ENCODE results near the gene CKAP2. TPM values are rescaled to one million over a fixed set of nuclear protein-coding genes. Genes with fewer than 3 reads are reported as not detected.
A peak's percentile ranks its signal among the peaks of the same experiment; 100 is the strongest.
"Not testable (repeated sequence)": the region's sequence is repeated elsewhere in the genome, so short reads cannot be mapped to it uniquely, and the experiment has no call there.

CKAP2 gene
- total RNA-seq, 1 experiment from 2014 or later = 71.8 TPM

DNA sequence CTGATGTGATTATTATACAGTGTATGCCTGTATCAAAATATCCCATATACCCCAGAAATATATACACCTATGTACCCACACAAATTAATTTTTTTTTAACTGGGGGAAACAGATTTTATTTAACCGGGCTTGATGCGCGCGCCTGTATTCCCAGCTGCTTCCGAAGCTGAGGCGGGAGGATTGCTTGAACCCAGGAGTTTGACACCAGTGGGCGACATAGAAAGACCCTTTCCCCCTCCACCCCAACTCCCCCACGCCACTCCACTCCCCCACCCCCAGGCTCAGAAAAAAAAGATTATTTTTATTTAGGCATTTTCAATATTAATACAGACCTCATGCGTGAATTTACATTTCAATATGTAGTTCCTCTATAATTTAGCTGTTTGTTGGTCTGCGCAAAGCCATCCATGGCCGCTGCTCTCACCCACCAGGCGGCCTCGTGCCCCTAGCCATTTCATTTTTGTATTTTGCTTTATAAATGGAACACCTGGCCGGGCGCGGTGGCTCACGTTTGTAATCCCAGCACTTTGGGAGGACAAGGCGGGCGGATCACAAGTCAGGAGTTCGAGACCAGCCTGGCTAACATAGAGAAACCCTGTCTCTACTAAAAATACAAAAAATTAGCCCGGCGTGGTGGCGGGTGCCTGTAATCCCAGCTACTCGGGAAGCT lies 4.0 kb upstream of the CKAP2 start:
- no peak for DNase-seq (ENCODE audit: low spot score)

GRCh38 chr13:52452470-52452869 lies 2.8 kb upstream of the CKAP2 start:
- DNase-seq (ENCODE audit: low spot score) = no peak

DNA sequence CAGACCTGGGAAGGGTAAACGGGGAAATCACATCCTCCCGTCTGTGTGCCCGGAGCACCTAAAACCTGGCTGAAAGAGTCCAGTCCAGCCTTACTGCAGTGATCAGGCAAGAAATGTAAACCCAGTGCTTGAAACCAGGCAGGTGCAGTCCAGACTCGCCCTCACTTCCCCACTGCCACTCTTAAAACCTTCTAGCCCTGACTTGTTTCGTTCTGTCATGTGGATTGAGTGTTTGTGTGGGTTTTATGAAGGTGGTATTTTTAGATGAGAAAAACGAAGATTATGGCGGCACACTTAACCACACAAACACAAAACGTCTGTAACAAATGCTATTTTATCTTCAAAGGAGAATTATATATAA lies 839 bp upstream of the CKAP2 start:
- peak; percentile 47 for DNase-seq (ENCODE audit: low spot score)

GRCh38 chr13:52455677-52456041 lies 381 bp downstream of the CKAP2 start:
- peak; percentile 46 for DNase-seq (ENCODE audit: low spot score)

DNA sequence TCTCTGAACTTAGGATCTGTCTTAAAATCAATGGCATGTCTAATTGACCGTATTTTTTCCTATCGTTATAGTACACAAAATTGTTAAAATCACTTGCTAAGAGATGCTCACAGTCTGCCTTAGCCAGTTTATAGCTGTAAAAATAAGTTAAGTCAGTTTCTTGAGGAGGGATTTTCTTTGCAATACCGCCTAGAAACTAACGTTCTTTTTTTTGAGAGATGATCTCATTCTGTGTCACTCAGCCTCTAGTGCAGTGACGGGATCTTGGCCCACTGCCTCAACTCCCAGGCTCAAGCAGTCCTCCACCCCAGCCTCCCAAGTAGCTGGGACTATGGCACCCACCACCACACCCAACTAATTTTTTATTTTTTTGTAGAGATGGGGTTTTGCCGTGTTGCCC lies 4.4 kb downstream of the CKAP2 start:
- DNase-seq (ENCODE audit: low spot score) = peak; percentile 66

DNA sequence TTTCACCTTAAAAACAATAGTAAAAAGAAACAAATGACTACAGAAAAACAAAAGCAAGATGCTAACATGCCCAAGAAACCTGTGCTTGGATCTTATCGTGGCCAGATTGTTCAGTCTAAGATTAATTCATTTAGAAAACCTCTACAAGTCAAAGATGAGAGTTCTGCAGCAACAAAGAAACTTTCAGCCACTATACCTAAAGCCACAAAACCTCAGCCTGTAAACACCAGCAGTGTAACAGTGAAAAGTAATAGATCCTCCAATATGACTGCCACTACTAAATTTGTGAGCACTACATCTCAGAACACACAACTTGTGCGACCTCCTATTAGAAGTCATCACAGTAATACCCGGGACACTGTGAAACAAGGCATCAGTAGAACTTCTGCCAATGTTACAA lies 6.0 kb downstream of the CKAP2 start:
- no peak for DNase-seq (ENCODE audit: low spot score)

- no peak for DNase-seq (ENCODE audit: low spot score)
These were observed 8.2 kb downstream of the CKAP2 start for GRCh38 chr13:52463526-52463925.

- not testable (repeated sequence) for DNase-seq (ENCODE audit: low spot score)
These were observed 13.2 kb downstream of the CKAP2 start for GRCh38 chr13:52468487-52468886.

GRCh38 chr13:52480677-52481428 lies 25.6 kb downstream of the CKAP2 start:
- DNase-seq (ENCODE audit: low spot score) = peak; percentile 8

GRCh38 chr13:52487078-52487477 lies 31.8 kb downstream of the CKAP2 start:
- DNase-seq (ENCODE audit: low spot score) = not testable (repeated sequence)

DNA sequence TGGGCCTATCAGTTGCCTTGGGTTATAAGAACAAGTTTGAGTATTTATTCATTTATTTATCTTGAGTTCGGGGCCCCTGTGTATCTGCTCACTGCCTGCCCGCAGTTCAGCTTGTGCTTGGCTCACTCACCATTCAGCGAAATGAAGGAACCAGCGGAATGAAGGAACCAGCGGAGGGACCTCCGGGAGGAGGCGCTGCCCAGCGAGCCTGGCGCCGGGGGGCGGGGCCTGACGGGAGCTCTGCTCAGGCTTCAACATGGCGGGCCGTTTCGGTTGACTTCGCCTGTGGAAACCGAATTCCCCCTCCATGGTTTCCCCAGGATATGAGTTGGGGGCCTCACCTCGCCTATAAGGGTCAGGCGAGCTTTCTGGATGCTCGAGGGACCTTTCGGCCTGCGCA lies 33.5 kb downstream of the CKAP2 start:
- not testable (repeated sequence) for DNase-seq (ENCODE audit: low spot score)

- DNase-seq (ENCODE audit: low spot score) = not testable (repeated sequence)
These were observed 35.7 kb downstream of the CKAP2 start for GRCh38 chr13:52491015-52491414.

DNA sequence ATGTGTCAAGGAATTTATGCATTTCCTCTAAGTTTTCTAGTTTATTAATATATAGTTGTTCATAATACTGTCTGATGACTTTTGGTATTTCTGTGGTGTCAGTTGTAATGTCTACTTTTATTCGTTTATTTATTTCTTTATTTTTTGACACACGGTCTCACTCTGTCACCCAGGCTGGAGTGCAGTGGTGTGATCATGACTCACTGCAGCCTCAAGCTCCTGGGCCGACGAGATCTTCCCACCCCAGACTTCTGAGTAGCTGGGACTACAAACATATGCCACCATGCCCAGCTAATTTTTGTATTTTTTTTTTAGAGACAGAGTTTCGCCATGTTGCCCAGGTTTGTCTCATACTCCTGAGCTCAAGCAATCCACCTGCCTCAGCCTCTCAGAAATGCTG lies 39.0 kb downstream of the CKAP2 start:
- DNase-seq (ENCODE audit: low spot score) = peak; percentile 2

DNA sequence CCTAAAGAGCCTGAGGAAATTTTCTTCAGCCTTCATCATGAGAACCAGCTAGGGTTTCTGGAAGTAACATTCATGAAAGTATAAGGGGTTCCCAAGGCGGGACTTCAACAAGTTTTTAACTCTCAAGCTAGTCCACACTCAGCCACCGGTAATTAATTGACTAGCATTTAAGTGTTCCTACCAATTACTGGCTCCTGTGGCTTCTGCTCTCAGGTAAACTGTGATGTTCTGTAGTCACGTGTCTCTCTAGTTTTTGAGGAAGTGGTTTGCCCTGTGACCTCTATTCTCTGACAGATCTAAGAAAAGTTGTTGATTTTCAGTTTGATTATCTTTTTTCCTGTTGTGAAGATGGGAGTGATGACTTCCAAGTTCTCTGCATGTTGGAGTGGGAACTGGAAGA lies 42.7 kb downstream of the CKAP2 start:
- not testable (repeated sequence) for DNase-seq (ENCODE audit: low spot score)

DNA sequence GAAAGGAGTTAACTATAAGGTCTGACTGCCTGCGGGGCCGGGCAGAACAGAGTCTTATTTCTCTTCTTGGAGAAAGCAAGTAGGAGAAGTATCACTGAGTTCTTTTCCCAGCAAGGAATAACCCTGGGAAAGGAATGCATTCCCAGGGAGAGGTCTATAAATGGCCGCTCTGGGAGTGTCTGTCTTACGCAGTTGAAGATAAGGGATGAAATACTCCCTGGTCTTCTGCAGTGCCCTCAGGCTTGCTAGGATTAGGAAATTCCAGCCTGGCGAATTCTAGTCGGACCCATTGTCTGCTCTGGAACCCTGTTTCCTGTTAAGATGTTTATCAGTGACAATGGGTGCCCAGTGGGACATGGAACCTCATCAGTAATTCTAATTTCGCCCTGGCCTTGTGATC lies 47.0 kb downstream of the CKAP2 start:
- DNase-seq (ENCODE audit: low spot score) = not testable (repeated sequence)

DNA sequence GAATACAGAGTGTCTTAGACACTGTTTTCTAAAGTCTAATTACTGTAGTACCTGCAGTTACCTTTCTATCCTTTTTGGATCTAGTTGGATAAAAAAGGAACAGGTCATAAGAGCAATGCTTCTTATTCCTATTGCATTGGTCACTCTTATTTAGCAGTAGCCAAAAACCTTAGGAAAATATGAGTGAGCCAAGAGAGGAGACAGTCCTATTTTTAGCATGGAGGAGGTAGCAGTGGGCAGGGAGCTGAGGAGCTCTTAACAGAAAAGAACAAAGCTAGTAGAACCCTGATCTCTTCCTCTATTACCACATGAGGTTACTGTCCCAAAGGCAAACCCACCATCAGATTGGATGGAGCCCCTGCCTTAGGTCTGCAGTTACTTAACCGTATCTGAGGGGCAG lies 50.6 kb downstream of the CKAP2 start:
- DNase-seq (ENCODE audit: low spot score) = not testable (repeated sequence)

GRCh38 chr13:52509532-52509931 lies 54.3 kb downstream of the CKAP2 start:
- not testable (repeated sequence) for DNase-seq (ENCODE audit: low spot score)

- DNase-seq (ENCODE audit: low spot score) = not testable (repeated sequence)
These were observed 55.0 kb downstream of the CKAP2 start for GRCh38 chr13:52510221-52510797.

- DNase-seq (ENCODE audit: low spot score) = not testable (repeated sequence)
These were observed 56.3 kb downstream of the CKAP2 start for GRCh38 chr13:52511598-52511997.

GRCh38 chr13:52513957-52514596 lies 58.8 kb downstream of the CKAP2 start:
- peak; percentile 69 for DNase-seq (ENCODE audit: low spot score)

DNA sequence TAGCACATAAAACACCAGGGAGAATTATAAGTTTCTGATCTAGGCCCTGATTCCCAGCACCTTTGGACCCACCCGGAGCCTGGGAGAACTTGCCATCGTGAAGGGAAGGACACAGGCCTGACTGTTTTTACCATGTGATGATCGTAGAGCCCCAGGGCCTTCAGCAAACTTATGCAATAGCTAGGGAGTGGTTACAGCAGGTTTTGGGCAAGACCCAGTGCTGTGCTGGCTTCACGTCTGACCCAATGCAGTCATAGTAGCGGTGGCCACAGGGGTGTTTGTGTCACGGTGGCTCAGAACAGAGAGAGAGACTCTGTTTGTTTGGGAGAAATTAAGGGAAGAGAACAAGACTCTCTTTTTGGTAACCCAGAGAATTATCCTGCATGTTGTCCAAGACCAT lies 68.0 kb downstream of the CKAP2 start:
- not testable (repeated sequence) for DNase-seq (ENCODE audit: low spot score)

Data from A172 (cell line).